OCI-LY1 (cell line): ENCODE measurements around the gene AIF1.

Experiments used
- H2AFZ ChIP-seq: fragments of 200-600 bp; sonication (generic), shearing (Covaris generic); 2 replicates; pipeline ENCODE4 v1.6.0; 2014; ENCODE audit warnings: antibody characterized with exemption, mild to moderate bottlenecking, low read length
- H3F3A ChIP-seq: fragments of 200-600 bp; sonication (generic), shearing (Covaris generic); 2 replicates; pipeline ENCODE4 v1.6.0; 2014; ENCODE audit warnings: mild to moderate bottlenecking, antibody characterized with exemption, low read length, moderate library complexity; ENCODE audit not compliant: insufficient read depth
- H3K27ac ChIP-seq: fragments of 200-600 bp; sonication (generic); 2 replicates; pipeline ENCODE4 v1.5.1; 2014; ENCODE audit warnings: low read length, mixed run types, mild to moderate bottlenecking, low read depth; ENCODE audit not compliant: poor library complexity, severe bottlenecking
- H3K27me3 ChIP-seq: fragments of 200-600 bp; sonication (generic); 2 replicates; pipeline ENCODE4 v1.6.0; 2014; ENCODE audit warnings: antibody characterized with exemption, mild to moderate bottlenecking, low read length, moderate library complexity; ENCODE audit not compliant: insufficient read depth
- H3K36me3 ChIP-seq: fragments of 200-600 bp; sonication (generic); 2 replicates; pipeline ENCODE4 v1.6.1; 2014; ENCODE audit warnings: mild to moderate bottlenecking, antibody characterized with exemption, low read length, moderate library complexity, mixed read lengths; ENCODE audit not compliant: insufficient read depth
- H3K4me1 ChIP-seq: fragments of 200-600 bp; sonication (generic); 2 replicates; pipeline ENCODE4 v1.5.1; 2014; ENCODE audit warnings: mild to moderate bottlenecking, low read length, moderate library complexity; ENCODE audit not compliant: insufficient read depth, severe bottlenecking
- H3K4me2 ChIP-seq: fragments of 200-600 bp; sonication (generic), shearing (Covaris generic); 2 replicates; pipeline ENCODE4 v1.6.1; 2014; ENCODE audit warnings: low read length
- H3K4me3 ChIP-seq: fragments of 200-600 bp; sonication (generic); 2 replicates; pipeline ENCODE4 v1.5.1; 2014; ENCODE audit warnings: low read length, low read depth, mild to moderate bottlenecking, mixed read lengths; ENCODE audit not compliant: poor library complexity, severe bottlenecking
- H3K79me2 ChIP-seq: fragments of 200-600 bp; shearing (Covaris generic); 2 replicates; pipeline ENCODE4 v1.6.1; 2016; ENCODE audit warnings: mixed run types, low read length, mixed read lengths; ENCODE audit not compliant: insufficient read depth
- H3K9ac ChIP-seq: fragments of 200-600 bp; sonication (generic), shearing (Covaris generic); 2 replicates; pipeline ENCODE4 v1.6.1; 2014; ENCODE audit warnings: mild to moderate bottlenecking, low read length, mixed read lengths
- H3K9me2 ChIP-seq: fragments of 200-600 bp; sonication (generic), shearing (Covaris generic); 2 replicates; pipeline ENCODE4 v1.6.1; 2014; ENCODE audit warnings: low read depth, mild to moderate bottlenecking, low read length, mixed read lengths
- H3K9me3 ChIP-seq: fragments of 200-600 bp; shearing (Covaris generic); 2 replicates; pipeline ENCODE4 v1.6.1; 2014; ENCODE audit warnings: low read length, mixed read lengths
- H4K20me1 ChIP-seq: fragments of 200-600 bp; sonication (generic), shearing (Covaris generic); 2 replicates; pipeline ENCODE4 v1.6.0; 2016; ENCODE audit warnings: mild to moderate bottlenecking, low read length; ENCODE audit not compliant: insufficient read depth
- CTCF ChIP-seq: fragments of 200-600 bp; sonication (generic), shearing (Covaris generic); IDR thresholded peaks from 2 replicates; pipeline ENCODE4 v1.5.1; 2017; ENCODE audit warnings: mild to moderate bottlenecking, antibody characterized with exemption, low read length, moderate library complexity, mixed read lengths
- EZH2 ChIP-seq: fragments of 200-600 bp; sonication (generic), shearing (Covaris generic); IDR thresholded peaks from 2 replicates; pipeline ENCODE4 v1.8.0; 2017; ENCODE audit warnings: borderline replicate concordance, mixed run types, mild to moderate bottlenecking, antibody characterized with exemption, low read length, moderate library complexity, mixed read lengths

AIF1 gene

DNA sequence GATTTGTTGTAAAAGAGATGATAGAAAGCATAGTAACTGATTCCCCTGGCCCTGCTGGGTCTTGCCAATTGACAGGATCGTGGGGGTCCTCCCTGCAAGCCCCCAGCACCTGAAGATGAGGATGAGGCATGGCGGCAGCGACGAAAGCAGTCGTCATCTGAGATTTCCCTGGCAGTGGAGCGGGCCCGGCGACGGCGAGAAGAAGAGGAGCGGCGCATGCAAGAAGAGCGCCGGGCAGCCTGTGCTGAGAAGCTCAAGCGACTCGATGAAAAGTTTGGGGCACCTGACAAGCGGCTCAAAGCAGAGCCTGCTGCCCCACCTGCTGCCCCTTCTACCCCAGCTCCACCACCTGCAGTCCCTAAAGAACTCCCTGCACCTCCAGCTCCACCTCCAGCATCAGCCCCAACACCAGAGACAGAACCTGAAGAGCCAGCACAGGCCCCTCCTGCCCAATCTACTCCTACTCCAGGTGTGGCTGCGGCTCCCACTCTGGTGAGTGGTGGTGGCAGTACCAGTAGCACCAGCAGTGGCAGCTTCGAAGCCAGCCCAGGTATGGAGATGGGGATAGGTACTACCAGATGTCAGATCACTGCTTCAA lies 12.8 kb downstream of the AIF1 start:
- H3F3A ChIP-seq: no peaks in the 10 kb centered on the region
- no peak overlapping the region for H3K9ac ChIP-seq
- no peaks in the 10 kb centered on the region for H3K27me3 ChIP-seq
- no peak overlapping the region for H3K4me2 ChIP-seq
- peaks cover 9% of the 10 kb centered on the region for H3K79me2 ChIP-seq
- H3K4me1 ChIP-seq: peaks cover under 1% of the 10 kb centered on the region
- no peaks in the 10 kb centered on the region for H3K9me2 ChIP-seq
- no peak for TF ChIP-seq EZH2
- no peak for TF ChIP-seq CTCF
- no peak overlapping the region for H3K27ac ChIP-seq
- H4K20me1 ChIP-seq: no peaks in the 10 kb centered on the region
- H3K4me3 ChIP-seq: no peak overlapping the region
- no peak overlapping the region for H2AFZ ChIP-seq
- no peaks in the 10 kb centered on the region for H3K9me3 ChIP-seq
- H3K36me3 ChIP-seq: peaks cover 100% of the 10 kb centered on the region

GRCh38 chr6:31629014-31629413 lies 14.0 kb downstream of the AIF1 start:
- Histone ChIP-seq H3K9ac (no peak overlapping the region), H4K20me1 (no peaks in the 10 kb centered on the region), H3K9me3 (no peaks in the 10 kb centered on the region), H3K36me3 (peaks cover 100% of the 10 kb centered on the region), H3K27ac (no peak overlapping the region), H3K4me2 (no peak overlapping the region), H3K4me3 (no peak overlapping the region), H3F3A (no peaks in the 10 kb centered on the region), H3K4me1 (no peaks in the 10 kb centered on the region), H2AFZ (no peak overlapping the region), H3K9me2 (no peaks in the 10 kb centered on the region), H3K27me3 (no peaks in the 10 kb centered on the region), H3K79me2 (no peaks in the 10 kb centered on the region)
- TF ChIP-seq EZH2 (no peak), CTCF (no peak)

- Histone ChIP-seq H4K20me1 (no peaks in the 10 kb centered on the region), H3K4me3 (no peak overlapping the region), H3K9me3 (no peaks in the 10 kb centered on the region), H3K36me3 (peaks cover 100% of the 10 kb centered on the region), H3K4me1 (no peaks in the 10 kb centered on the region), H3K79me2 (no peaks in the 10 kb centered on the region), H3K9ac (no peak overlapping the region), H3K9me2 (no peaks in the 10 kb centered on the region), H3F3A (no peaks in the 10 kb centered on the region), H3K4me2 (no peak overlapping the region), H2AFZ (no peak overlapping the region), H3K27me3 (no peaks in the 10 kb centered on the region), H3K27ac (no peak overlapping the region)
- no peak for TF ChIP-seq CTCF
- no peak for TF ChIP-seq EZH2
Observed at GRCh38 chr6:31630177-31630934, 15.3 kb downstream of the AIF1 start.
